Fibroblast of mammary gland (primary cell): Measurements from ENCODE around the gene CLEC7A.

Experiments used
- DNase-seq: peaks from one replicate; pipeline ENCODE4 v3.0.0-alpha.2; 2010; ENCODE audit warnings: low read depth
- H3K4me3 ChIP-seq: 2 replicates; pipeline ENCODE4 v1.5.1; 2011; ENCODE audit warnings: low read depth, mild to moderate bottlenecking, low read length, moderate library complexity; ENCODE audit not compliant: control insufficient read depth
- CTCF ChIP-seq: conservative IDR thresholded peaks from 2 replicates; pipeline ENCODE4 v1.5.1; 2011; ENCODE audit warnings: low read depth, low read length, inconsistent platforms; ENCODE audit not compliant: control insufficient read depth, insufficient read depth

The CLEC7A gene

DNA sequence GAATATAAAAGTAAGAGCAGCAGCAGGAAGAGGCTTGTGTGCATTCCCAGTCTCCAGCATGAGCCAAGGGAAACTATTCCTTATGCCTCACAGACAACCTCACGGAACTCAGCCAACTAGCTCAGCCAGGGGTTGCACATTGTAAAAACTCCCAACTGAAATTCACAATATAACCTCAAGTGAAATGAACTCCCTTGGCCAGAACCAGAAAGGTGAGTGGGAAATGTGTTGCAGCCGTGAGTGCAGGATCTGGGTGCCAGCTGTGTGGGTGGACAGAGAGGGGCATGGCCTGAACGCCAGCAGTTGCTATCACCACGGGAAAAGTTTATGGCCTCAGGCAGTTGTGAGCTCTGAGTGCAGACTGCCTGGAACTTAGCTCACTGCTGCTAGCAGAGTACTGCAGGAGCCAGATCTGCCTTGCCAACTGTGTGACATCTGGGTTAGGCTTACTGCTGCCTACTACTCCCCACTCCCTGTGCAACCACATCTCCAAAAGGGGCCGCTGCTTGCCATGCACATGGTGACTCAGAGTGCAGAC, 28.9 kb downstream of the CLEC7A start:
- DNase-seq, result peak; percentile 17
- TF ChIP-seq CTCF, result no peak
- H3K4me3 ChIP-seq, result no peak overlapping the region

DNA sequence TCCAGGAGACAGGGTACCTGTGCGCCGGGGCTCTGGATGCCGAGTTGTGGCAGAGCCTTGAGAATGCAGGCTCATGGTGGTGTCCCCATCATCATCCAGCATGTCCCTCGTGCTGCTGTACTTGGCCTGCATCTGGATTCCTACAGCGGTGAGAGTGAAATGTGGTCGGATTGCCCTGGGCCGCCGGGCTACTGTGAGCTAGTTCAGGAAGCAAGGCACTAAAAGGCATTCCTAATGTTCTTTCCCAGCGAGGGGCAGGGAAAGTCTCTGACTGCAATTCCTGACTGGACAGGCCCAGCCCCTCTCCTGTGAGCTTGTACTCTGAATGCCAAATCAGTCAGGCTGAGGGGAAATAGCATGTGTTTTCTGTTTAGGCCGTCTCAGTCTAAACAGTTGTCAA, 31.2 kb downstream of the CLEC7A start, which contains the start of gene CLEC1A:
TSS of gene CLEC1A (minus strand) at position 195 of the 400 bp plus-strand sequence. CDS start at position 132, 63 bp downstream.
- TF ChIP-seq CTCF, result no peak
- no peak for DNase-seq
- no peak within 1 kb of the TSS for H3K4me3 ChIP-seq

- no peak for DNase-seq
- no peak for TF ChIP-seq CTCF
- H3K4me3 ChIP-seq, result no peak overlapping the region
Observed at GRCh38 chr12:10097521-10097920, 32.5 kb downstream of the CLEC7A start.

GRCh38 chr12:10095971-10096370, 34.0 kb downstream of the CLEC7A start:
- DNase-seq, result no peak
- no peak for TF ChIP-seq CTCF
- no peak overlapping the region for H3K4me3 ChIP-seq

DNA sequence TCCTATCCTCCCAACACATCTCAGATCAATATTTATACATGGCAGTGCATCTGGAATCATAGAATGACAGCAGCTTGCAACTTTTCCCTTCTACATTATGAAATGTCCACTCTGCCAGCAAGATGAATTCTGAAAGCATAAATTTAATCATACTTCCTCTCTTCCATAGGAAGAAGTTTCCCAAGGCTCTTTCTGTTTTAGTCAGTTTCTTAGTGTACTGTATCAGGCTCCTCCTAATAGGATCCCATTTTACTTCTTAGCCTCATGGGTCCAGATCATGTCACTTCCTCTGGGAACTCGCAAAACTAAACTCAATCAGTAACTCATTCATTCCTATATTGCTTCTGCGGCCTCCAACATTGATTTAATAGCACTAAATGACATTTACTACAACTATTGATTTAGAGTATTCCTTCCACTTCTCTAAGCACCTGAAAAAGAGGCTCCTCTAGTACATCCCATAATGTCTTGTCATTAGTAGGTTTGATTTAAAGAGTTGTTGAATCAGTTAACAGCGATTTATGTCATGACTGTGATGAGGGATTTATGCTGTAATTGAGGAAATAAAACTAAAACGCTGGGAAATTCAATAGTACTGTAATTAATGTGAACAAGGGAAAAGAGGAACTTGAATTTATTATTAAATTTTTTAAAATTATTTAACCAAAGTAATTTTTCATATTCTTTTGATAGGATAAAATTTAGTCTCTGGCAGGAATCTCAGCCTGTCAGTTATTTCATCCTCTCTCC, 35.2 kb downstream of the CLEC7A start:
- no peak for TF ChIP-seq CTCF
- H3K4me3 ChIP-seq, result no peak overlapping the region
- DNase-seq, result no peak

DNA sequence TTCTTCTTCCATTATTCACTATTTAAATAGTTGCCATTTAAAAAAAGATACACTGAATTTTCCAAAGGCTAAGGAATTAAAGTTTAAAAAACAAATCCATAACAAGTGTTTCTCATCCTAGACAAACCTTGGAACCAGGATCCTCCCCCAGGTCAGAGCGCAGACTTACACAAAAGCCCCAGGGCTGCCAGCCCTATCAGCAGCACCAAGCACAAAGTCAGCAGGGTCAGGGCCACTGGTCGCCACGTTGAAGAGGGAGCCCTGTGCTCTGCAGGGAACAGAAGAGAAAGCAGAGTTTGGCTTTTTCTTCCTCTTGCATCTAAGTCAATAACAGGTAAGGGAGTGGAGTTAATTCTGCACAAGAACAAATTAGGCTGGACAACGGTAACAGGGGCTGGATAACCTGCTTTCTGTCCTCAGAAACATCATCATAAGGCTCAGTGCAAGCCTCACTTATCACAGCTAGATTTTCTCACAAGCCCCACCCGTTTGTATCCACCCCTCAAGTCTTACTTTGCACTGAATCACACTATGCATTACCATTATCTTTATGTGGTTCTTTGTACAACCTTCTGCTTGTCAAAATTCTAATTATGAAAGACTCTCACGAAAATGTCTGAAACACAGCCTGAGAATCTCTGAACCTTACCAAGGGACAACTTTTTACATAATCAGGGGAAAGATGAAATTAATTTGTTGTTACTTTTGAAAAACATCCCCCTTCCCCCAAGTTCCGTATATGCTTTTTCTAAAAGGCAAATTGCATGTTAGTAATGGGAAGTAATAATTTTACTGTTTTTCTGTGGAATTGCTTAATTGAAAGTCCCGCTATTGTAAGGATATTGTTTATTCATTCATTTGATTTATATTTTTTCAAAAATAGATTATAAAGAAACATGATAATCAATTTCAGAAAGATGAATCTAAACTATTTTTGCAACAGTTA, 40.8 kb downstream of the CLEC7A start:
- no peak overlapping the region for H3K4me3 ChIP-seq
- DNase-seq, result no peak
- TF ChIP-seq CTCF, result no peak
